Activated CD8-positive, alpha-beta T cell treated with anti-CD3 and anti-CD28 coated beads for 36 hours (primary cell): ENCODE measurements around the gene SP7. TPM values are rescaled to one million over a fixed set of nuclear protein-coding genes. Genes with fewer than 3 reads are reported as not detected.

Source experiments
- ATAC-seq: fragments of 200-7000 bp; cut with Tn5 transposase; one replicate; pipeline ENCODE4 v1.10.0; 2021; ENCODE audit warnings: mild to moderate bottlenecking, moderate library complexity
- CTCF ChIA-PET: fragments of 350-600 bp; sonication (Branson Sonifier 250); formaldehyde crosslinking; loops from one replicate; lab custom pipeline; 2021; ENCODE audit warnings: antibody characterized with exemption; lab: Charles Lee
- POLR2A ChIA-PET: fragments of 350-600 bp; sonication (Branson Sonifier 250); formaldehyde crosslinking; loops from one replicate; lab custom pipeline; 2021; ENCODE audit warnings: antibody characterized with exemption; lab: Charles Lee
- DNase-seq: peaks from one replicate; pipeline ENCODE4 v3.0.0-alpha.2; 2020
- H3K27ac Mint-ChIP-seq: one replicate; pipeline ENCODE4 v1.8.0; 2021; ENCODE audit warnings: mild to moderate bottlenecking, mixed read lengths
- H3K27me3 Mint-ChIP-seq: one replicate; pipeline ENCODE4 v1.8.0; 2021; ENCODE audit warnings: mixed read lengths
- H3K36me3 Mint-ChIP-seq: one replicate; pipeline ENCODE4 v1.8.0; 2021; ENCODE audit warnings: low read depth, mixed read lengths
- H3K4me1 Mint-ChIP-seq: one replicate; pipeline ENCODE4 v1.8.0; 2021; ENCODE audit warnings: low read depth, mixed read lengths
- H3K4me3 Mint-ChIP-seq: one replicate; pipeline ENCODE4 v1.8.0; 2021; ENCODE audit warnings: mild to moderate bottlenecking, moderate library complexity, mixed read lengths
- H3K9me3 Mint-ChIP-seq: one replicate; pipeline ENCODE4 v1.8.0; 2021; ENCODE audit warnings: mixed read lengths
- intact Hi-C: fragments of 100-400 bp; cut with micrococcal nuclease; formaldehyde crosslinking; loops from one replicate; pipeline ENCODE4 v1.10.0; 2022
- total RNA-seq, 2 experiments: library from RNA; stranded (reverse); gene quantifications; one replicate each; pipeline ENCODE4 v1.2.3, GENCODE V29; 2021
- TF ChIP-seq, protein P1 (sequence below): fragments of 200-600 bp; IDR thresholded peaks from one replicate; pipeline ENCODE4 v1.8.0; 2022; ENCODE audit warnings: antibody characterized with exemption, mild to moderate bottlenecking

The SP7 gene
- total RNA-seq, 2 experiments from 2014 or later, result not detected

DNA sequence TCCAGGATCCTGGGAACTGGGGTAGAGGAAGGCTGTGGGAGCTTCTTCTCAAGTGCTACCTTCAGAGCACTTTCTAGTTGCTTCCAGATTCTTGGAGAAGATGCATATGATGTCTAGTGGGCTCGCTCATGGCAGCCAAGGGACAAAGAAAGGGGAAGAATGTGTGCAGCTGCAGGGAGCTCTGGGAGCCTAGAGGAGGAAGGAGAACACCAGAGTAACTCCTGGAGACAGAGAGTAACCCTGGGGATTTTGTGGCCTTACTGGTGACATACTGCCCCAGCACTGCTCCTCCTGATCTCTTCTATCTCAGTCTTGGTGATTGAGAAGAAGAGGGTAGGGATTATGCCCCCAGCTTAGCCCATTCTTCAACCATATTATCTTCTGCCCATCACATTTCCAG lies 10.3 kb upstream of the SP7 start:
- ATAC-seq, result no peak
- no peaks in the 10 kb centered on the region for H3K36me3 Mint-ChIP-seq
- intact Hi-C loops, result no loop called here
- H3K4me3 Mint-ChIP-seq, result no peak overlapping the region
- no peak for DNase-seq
- H3K4me1 Mint-ChIP-seq, result peaks cover 11% of the 10 kb centered on the region
- TF ChIP-seq, protein P1, sequence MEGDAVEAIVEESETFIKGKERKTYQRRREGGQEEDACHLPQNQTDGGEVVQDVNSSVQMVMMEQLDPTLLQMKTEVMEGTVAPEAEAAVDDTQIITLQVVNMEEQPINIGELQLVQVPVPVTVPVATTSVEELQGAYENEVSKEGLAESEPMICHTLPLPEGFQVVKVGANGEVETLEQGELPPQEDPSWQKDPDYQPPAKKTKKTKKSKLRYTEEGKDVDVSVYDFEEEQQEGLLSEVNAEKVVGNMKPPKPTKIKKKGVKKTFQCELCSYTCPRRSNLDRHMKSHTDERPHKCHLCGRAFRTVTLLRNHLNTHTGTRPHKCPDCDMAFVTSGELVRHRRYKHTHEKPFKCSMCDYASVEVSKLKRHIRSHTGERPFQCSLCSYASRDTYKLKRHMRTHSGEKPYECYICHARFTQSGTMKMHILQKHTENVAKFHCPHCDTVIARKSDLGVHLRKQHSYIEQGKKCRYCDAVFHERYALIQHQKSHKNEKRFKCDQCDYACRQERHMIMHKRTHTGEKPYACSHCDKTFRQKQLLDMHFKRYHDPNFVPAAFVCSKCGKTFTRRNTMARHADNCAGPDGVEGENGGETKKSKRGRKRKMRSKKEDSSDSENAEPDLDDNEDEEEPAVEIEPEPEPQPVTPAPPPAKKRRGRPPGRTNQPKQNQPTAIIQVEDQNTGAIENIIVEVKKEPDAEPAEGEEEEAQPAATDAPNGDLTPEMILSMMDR, result no peak
- no peak overlapping the region for H3K27ac Mint-ChIP-seq
- H3K27me3 Mint-ChIP-seq, result no peaks in the 10 kb centered on the region
- ChIA-PET POLR2A (interaction anchor here (2.0 kb wide), 1 partner anchor 74 kb away, joined by 7 read pairs; no protein-coding TSS in a partner anchor), CTCF (interaction anchor here (0.6 to 9.7 kb wide), 11 partner anchors 9 to 281 kb away, joined by 3 to 293 read pairs (median 16); partner anchors contain the start of genes AAAS, AMHR2 and SP1)
- no peaks in the 10 kb centered on the region for H3K9me3 Mint-ChIP-seq

DNA sequence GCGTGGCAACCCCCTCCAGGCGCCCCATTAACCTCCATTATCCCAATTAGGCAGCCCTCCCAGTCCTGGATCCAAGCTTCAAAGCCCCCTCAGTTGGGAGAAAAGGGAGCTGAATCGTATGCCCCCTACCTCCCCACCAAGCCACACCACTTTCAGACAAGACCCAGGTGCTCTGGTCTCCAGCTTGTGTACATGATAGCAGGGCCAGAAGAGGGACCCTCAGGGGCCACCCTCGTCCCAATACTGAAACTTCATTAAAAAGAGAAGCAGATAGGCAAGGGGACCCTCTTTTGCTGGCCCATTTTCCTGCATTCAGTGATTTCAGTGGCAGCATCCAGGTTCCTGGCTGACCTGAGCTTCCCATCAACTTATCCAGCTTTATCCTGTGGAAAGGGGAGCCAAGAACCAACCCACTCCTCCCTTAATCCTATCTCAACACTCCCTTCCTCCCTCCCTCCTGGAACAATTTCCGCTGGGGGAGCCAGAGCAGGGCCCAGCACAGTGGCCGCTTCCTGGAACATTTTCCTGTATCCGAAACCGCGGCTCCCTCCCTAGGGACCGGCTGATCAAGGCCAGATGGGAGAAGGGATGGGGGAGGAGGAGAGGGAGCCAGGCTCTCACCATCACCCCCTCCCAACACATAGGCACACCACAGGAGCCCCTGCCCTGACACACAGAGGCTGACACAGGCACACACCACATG lies 9.5 kb upstream of the SP7 start:
- intact Hi-C loops, result loop anchor here (2.0 kb wide), 1 partner anchor 21 kb away; no protein-coding TSS in a partner anchor
- H3K36me3 Mint-ChIP-seq, result no peaks in the 10 kb centered on the region
- H3K4me3 Mint-ChIP-seq, result peak overlapping the region; percentile 82
- ChIA-PET POLR2A (interaction anchor here (0.6 to 2.5 kb wide), 9 partner anchors 10 to 1229 kb away, joined by 3 to 19 read pairs (median 8); partner anchors contain the start of genes AAAS, ESPL1, SOAT2 and SP7), CTCF (interaction anchor here (0.7 to 9.7 kb wide), 39 partner anchors 9 to 283 kb away, joined by 3 to 293 read pairs (median 6); partner anchors contain the start of genes AAAS, AMHR2, CSAD and ESPL1)
- peaks cover 12% of the 10 kb centered on the region for H3K4me1 Mint-ChIP-seq
- TF ChIP-seq, protein P1, result peak; percentile 14
- DNase-seq, result no peak
- H3K27ac Mint-ChIP-seq, result peak overlapping the region; percentile 42
- H3K9me3 Mint-ChIP-seq, result no peaks in the 10 kb centered on the region
- H3K27me3 Mint-ChIP-seq, result no peaks in the 10 kb centered on the region
- peak; percentile 22 for ATAC-seq

DNA sequence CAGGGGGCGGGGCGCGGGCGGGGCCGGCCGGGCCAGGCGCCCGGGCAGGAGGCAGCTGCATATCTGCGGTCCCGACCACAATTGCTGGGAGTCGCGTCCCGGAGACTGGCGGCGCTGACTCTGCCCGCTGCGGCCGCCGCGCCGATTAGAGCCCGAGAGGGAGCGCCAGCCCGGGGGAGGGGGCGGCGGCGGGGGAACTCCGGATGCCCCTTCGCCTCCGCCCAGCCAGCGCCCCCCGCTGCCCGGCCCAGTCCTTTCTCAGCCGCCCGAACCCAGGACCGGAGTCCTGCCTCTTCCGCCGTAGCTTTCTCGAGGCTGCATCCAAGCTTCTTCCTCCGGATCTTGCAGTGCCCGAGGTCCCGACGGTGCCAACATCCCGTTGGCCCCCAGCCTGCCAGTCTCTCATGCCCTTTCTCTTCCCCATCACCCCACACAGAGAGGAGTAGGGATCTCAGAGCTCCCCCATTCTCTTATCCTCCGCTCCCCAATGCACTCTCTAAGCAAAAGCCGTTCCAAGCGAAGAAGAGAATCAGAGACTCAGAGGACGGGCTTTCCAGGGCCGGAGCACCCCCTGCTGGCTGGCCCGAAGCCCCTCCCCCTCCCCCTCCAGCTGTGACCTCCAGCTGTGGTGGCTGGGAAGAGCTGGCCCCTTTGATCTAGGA lies 8.8 kb upstream of the SP7 start:
- Mint-ChIP-seq H3K4me3 (peak overlapping the region; percentile 82), H3K4me1 (peaks cover 19% of the 10 kb centered on the region), H3K27me3 (peaks cover 3% of the 10 kb centered on the region), H3K27ac (peak overlapping the region; percentile 71), H3K36me3 (no peaks in the 10 kb centered on the region), H3K9me3 (no peaks in the 10 kb centered on the region)
- POLR2A ChIA-PET, result interaction anchor here (0.6 to 2.5 kb wide), 13 partner anchors 10 to 1228 kb away, joined by 3 to 19 read pairs (median 4); partner anchors contain the start of genes AAAS, ESPL1, SOAT2 and SP7
- intact Hi-C loops, result loop anchor here (2.0 kb wide), 1 partner anchor 20 kb away; no protein-coding TSS in a partner anchor
- CTCF ChIA-PET, result interaction anchor here (0.6 to 9.7 kb wide), 51 partner anchors 7 to 291 kb away, joined by 3 to 293 read pairs (median 4); partner anchors contain the start of genes AAAS, AMHR2, CSAD and ESPL1
- peak; percentile 85 for DNase-seq
- TF ChIP-seq, protein P1, result peak; percentile 75
- ATAC-seq, result peak; percentile 86

DNA sequence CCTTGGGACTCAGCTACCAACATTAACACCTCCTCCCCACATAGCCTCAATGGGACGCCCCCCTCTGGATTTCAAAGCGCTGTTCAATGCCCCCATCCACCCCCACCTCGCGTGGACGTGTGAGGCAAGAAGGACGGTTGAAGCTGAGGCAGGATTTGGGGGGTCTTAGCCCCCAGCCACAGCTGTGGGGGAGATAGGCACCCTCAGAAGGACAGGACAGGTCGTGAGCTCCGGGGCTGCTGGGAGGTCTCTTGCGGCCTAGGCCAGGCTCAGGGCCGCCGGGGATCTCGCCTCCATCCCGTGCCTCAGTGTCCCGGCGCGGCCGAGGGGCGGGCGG lies 8.3 kb upstream of the SP7 start:
- Mint-ChIP-seq H3K27me3 (peaks cover 7% of the 10 kb centered on the region), H3K4me1 (peaks cover 19% of the 10 kb centered on the region), H3K4me3 (peak overlapping the region; percentile 62), H3K36me3 (no peaks in the 10 kb centered on the region), H3K9me3 (no peaks in the 10 kb centered on the region), H3K27ac (peak overlapping the region; percentile 19)
- ATAC-seq (peak; percentile 18), DNase-seq (peak; percentile 31)
- intact Hi-C loops, result loop anchor here (2.0 kb wide), 1 partner anchor 20 kb away; no protein-coding TSS in a partner anchor
- POLR2A ChIA-PET, result interaction anchor here (0.6 to 2.5 kb wide), 13 partner anchors 9 to 241 kb away, joined by 3 to 19 read pairs (median 4); partner anchors contain the start of genes AAAS, ESPL1, SOAT2 and SP7
- TF ChIP-seq, protein P1, result no peak
- CTCF ChIA-PET, result interaction anchor here (0.6 to 9.7 kb wide), 46 partner anchors 8 to 291 kb away, joined by 3 to 293 read pairs (median 4); partner anchors contain the start of genes AAAS, AMHR2, CSAD and ESPL1
